ENCODE results near the gene PLEK2. TPM values are rescaled to one million over a fixed set of nuclear protein-coding genes. Genes with fewer than 3 reads are reported as not detected.

PLEK2 gene
- total and polyA plus RNA-seq, 7 donors, result 0.16 to 51.8 (median 21.6) TPM; not detected in 1

DNA sequence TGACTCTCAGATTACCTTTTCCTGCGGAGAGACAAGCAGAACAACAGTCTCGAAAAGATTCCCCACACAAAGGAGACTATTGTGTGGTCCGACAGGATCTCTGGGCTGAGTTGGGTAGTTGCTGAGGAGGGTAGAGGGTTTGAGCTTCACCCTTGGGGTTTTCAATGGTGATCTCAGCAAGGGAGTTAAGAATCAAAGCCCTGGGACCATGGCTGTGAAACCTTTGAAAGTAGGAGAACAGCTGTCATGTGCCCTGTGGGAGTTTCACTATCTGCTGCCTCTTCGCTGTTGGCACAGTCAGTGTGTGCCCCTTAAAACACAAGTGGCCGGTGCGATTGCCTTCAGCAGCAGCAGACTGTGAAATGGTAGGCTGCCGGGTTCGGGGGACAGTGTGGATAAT, 14.2 kb upstream of the PLEK2 start:
- WGBS, 2 donors, result 90 to 91% methylated on average over 8 of the region's 8 CpGs
- H3K9me3 ChIP-seq, result no peaks in the 10 kb centered on the region
- peak; percentile 28 for DNase-seq
- TF ChIP-seq POLR2AphosphoS5 (IDR thresholded peaks at IDR 0.05), result no peak
- TF ChIP-seq POLR2A (IDR thresholded peaks at IDR 0.05), result no peak
- no peak for TF ChIP-seq EP300 (IDR thresholded peaks at IDR 0.05)
- TF ChIP-seq, protein P1, sequence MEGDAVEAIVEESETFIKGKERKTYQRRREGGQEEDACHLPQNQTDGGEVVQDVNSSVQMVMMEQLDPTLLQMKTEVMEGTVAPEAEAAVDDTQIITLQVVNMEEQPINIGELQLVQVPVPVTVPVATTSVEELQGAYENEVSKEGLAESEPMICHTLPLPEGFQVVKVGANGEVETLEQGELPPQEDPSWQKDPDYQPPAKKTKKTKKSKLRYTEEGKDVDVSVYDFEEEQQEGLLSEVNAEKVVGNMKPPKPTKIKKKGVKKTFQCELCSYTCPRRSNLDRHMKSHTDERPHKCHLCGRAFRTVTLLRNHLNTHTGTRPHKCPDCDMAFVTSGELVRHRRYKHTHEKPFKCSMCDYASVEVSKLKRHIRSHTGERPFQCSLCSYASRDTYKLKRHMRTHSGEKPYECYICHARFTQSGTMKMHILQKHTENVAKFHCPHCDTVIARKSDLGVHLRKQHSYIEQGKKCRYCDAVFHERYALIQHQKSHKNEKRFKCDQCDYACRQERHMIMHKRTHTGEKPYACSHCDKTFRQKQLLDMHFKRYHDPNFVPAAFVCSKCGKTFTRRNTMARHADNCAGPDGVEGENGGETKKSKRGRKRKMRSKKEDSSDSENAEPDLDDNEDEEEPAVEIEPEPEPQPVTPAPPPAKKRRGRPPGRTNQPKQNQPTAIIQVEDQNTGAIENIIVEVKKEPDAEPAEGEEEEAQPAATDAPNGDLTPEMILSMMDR (IDR thresholded peaks at IDR 0.05), result no peak
- H3K36me3 ChIP-seq, result no peaks in the 10 kb centered on the region
- H3K4me3 ChIP-seq, result no peak overlapping the region
- H3K27me3 ChIP-seq, result peaks cover 0 to 4% (median 0%) of the 10 kb centered on the region in 3 donors
- no peak overlapping the region for H3K27ac ChIP-seq
- H3K4me1 ChIP-seq, result peaks cover 0 to 18% (median 0%) of the 10 kb centered on the region in 4 donors
- intact Hi-C loops (cut with DNase I), result loop anchor here (5.0 kb wide), 2 partner anchors 86 to 276 kb away; partner anchors contain the start of gene RDH12

DNA sequence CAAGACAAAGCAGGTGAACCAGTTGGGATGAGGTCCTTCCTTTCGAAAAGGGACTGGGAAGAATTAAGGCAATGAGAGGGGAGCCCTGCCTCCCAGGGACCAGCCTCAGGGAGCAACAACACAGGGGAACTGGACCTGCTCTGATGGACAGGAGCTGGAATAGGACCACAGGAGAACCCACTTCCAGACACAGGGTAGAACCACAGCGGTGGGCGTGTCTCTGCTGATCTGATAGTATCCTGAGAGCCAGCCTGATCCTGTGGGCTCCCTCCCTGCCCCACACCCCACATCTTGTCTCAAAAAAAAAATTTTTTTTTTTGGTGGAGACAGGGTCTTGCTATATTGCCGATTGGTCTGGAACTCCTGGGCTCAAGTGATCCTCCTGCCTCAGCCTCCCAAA, 13.6 kb upstream of the PLEK2 start:
- Histone ChIP-seq H3K4me3 (no peak overlapping the region), H3K27me3 (peaks cover 0 to 4% (median 0%) of the 10 kb centered on the region in 3 donors), H3K36me3 (no peaks in the 10 kb centered on the region), H3K9me3 (no peaks in the 10 kb centered on the region), H3K27ac (no peak overlapping the region), H3K4me1 (peaks cover 0 to 18% (median 0%) of the 10 kb centered on the region in 4 donors)
- no peak for TF ChIP-seq POLR2AphosphoS5 (IDR thresholded peaks at IDR 0.05)
- TF ChIP-seq, protein P1 (IDR thresholded peaks at IDR 0.05), result no peak
- no peak for TF ChIP-seq EP300 (IDR thresholded peaks at IDR 0.05)
- TF ChIP-seq POLR2A (IDR thresholded peaks at IDR 0.05), result no peak
- 84% methylated on average over 4 of the region's 4 CpGs for WGBS, 2 donors
- intact Hi-C loops (cut with DNase I), result loop anchor here (5.0 kb wide), 2 partner anchors 87 to 277 kb away; partner anchors contain the start of gene RDH12
- peak; percentile 24 for DNase-seq

DNA sequence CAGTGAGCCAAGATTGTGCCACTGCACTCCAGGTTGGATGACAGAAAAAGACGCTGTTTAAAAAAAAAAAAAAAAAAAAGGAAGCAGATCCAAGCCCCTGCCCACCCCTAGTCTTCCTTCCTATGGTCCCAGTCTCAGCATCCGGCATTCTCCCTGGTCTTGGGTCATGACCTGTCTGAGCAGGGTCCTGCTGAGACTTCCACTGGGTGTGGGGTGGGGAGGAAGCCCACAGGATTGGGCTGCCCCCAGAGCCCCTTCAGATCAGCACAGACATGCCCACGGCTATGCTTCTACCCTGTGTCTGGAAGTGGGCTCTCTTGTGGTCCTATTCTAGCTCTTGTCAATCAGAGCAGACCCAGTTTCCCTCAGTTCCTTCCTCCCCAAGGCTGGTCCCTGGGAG, 12.6 kb upstream of the PLEK2 start:
- peaks cover 0 to 8% (median 0%) of the 10 kb centered on the region in 3 donors for H3K27me3 ChIP-seq
- WGBS, 2 donors, result 35 to 80% methylated on average over 3 of the region's 3 CpGs
- no peak for DNase-seq
- peaks cover 0 to 18% (median 0%) of the 10 kb centered on the region in 4 donors for H3K4me1 ChIP-seq
- H3K4me3 ChIP-seq, result no peak overlapping the region
- TF ChIP-seq POLR2A (IDR thresholded peaks at IDR 0.05) (no peak), EP300 (IDR thresholded peaks at IDR 0.05) (no peak), POLR2AphosphoS5 (IDR thresholded peaks at IDR 0.05) (no peak)
- TF ChIP-seq, protein P1 (IDR thresholded peaks at IDR 0.05), result no peak
- H3K36me3 ChIP-seq, result no peaks in the 10 kb centered on the region
- no peaks in the 10 kb centered on the region for H3K9me3 ChIP-seq
- intact Hi-C loops (cut with DNase I), result no loop called here
- H3K27ac ChIP-seq, result no peak overlapping the region

DNA sequence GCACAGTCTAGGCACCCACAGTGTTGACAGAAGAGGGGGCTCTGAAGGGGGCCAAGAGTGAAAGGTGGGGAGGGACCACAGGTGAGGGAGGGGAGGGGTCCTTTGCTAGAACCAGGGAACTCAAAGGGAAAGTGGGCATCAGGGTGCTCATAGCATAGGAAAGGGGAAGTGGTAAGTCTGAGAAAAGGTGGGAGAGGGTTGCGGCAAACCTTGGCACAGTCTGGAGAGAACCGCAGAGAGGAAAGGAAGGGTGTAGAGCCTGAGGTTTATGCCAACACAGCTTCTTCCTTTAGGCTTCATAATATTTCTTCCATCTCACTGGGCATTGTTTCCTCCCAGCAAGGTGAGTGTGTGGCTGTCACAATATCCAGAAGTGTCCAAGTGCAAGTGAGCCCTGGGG, 11.5 kb upstream of the PLEK2 start:
- H3K9me3 ChIP-seq, result no peaks in the 10 kb centered on the region
- DNase-seq, result peak; percentile 21
- peaks cover 0 to 8% (median 0%) of the 10 kb centered on the region in 3 donors for H3K27me3 ChIP-seq
- no peak overlapping the region for H3K27ac ChIP-seq
- WGBS, 2 donors, result 56 to 81% methylated on average over 2 of the region's 2 CpGs
- TF ChIP-seq POLR2A (IDR thresholded peaks at IDR 0.05), result no peak
- TF ChIP-seq EP300 (IDR thresholded peaks at IDR 0.05), result no peak
- TF ChIP-seq, protein P1 (IDR thresholded peaks at IDR 0.05), result no peak
- no peaks in the 10 kb centered on the region for H3K36me3 ChIP-seq
- peaks cover 0 to 12% (median 0%) of the 10 kb centered on the region in 4 donors for H3K4me1 ChIP-seq
- no peak overlapping the region for H3K4me3 ChIP-seq
- intact Hi-C loops (cut with DNase I), result no loop called here
